Measurements from ENCODE around the gene KDM3B.
"Not testable (repeated sequence)": the region's sequence is repeated elsewhere in the genome, so short reads cannot be mapped to it uniquely, and the experiment has no call there.

KDM3B gene

GRCh38 chr5:138466900-138467710 lies 114.6 kb downstream of the KDM3B start:
- peak; percentile 8 for DNase-seq (ENCODE audit: low spot score)

- DNase-seq (ENCODE audit: low spot score) = no peak
Observed at GRCh38 chr5:138467711-138468132, 115.2 kb downstream of the KDM3B start.

- no peak for DNase-seq (ENCODE audit: low spot score)
Observed at GRCh38 chr5:138468133-138468965, 115.9 kb downstream of the KDM3B start.

- peak; percentile 9 for DNase-seq (ENCODE audit: low spot score)
Observed at GRCh38 chr5:138468966-138469539, 116.6 kb downstream of the KDM3B start.

GRCh38 chr5:138469540-138470321 lies 117.2 kb downstream of the KDM3B start:
- peak; percentile 37 for DNase-seq (ENCODE audit: low spot score)

GRCh38 chr5:138470322-138471051 lies 118.0 kb downstream of the KDM3B start:
- DNase-seq (ENCODE audit: low spot score) = no peak

- DNase-seq (ENCODE audit: low spot score) = no peak
Observed at GRCh38 chr5:138471052-138471361, 118.5 kb downstream of the KDM3B start.

- DNase-seq (ENCODE audit: low spot score) = no peak
Observed at GRCh38 chr5:138472353-138472752, 119.9 kb downstream of the KDM3B start.

- DNase-seq (ENCODE audit: low spot score) = not testable (repeated sequence)
Observed at GRCh38 chr5:138473151-138473550, 120.7 kb downstream of the KDM3B start.

GRCh38 chr5:138476918-138477317 lies 124.4 kb downstream of the KDM3B start:
- DNase-seq (ENCODE audit: low spot score) = no peak

- no peak for DNase-seq (ENCODE audit: low spot score)
Observed at GRCh38 chr5:138482638-138483037, 130.2 kb downstream of the KDM3B start.

Data from hepatic stellate cell (primary cell).